ENCODE results near the gene NUP210L. TPM values are rescaled to one million over a fixed set of nuclear protein-coding genes. Genes with fewer than 3 reads are reported as not detected.
A peak's percentile ranks its signal among the peaks of the same experiment; 100 is the strongest.

Gene NUP210L
- total and polyA plus RNA-seq, 2 of the 13 experiments (the other 11 are each of a cell fraction or from before 2014, with no cell fraction given): not detected

GRCh38 chr1:154183046-154183915 lies 28.4 kb upstream of the NUP210L start:
- Histone ChIP-seq H3K4me3 (replicated peaks in 1 of 3; ENCODE audit: insufficient read depth in 1 of 3, low read depth in 2 of 3, low read length in 3 of 3) (peak overlapping the region; percentile 88 to 98 (median 90)), H3K27me3 (ENCODE audit: control insufficient read depth in 1 of 2, insufficient read depth in 2 of 2, low read length in 2 of 2) (no peaks in the 10 kb centered on the region; a peak in 1 of 5 replicates), H3K9ac (ENCODE audit: insufficient read depth, low read depth, low read length) (peak overlapping the region; percentile 81), H3K79me2 (ENCODE audit: insufficient read depth, low read length) (peaks cover 45% of the 10 kb centered on the region), H3K4me2 (ENCODE audit: low read depth, low read length) (peak overlapping the region; percentile 91), H3K9me3 (ENCODE audit: low read length) (no peaks in the 10 kb centered on the region), H2AFZ (ENCODE audit: low read length) (no peak overlapping the region), H3K27ac (ENCODE audit: extremely low read length, insufficient read depth, low read length) (peak overlapping the region; percentile 69), H4K20me1 (ENCODE audit: insufficient read depth, low read length) (peaks cover 40% of the 10 kb centered on the region), H3K4me1 (ENCODE audit: insufficient read depth, low read length) (peaks cover 55% of the 10 kb centered on the region), H3K36me3 (replicated peaks in 1 of 2; ENCODE audit: control insufficient read depth in 1 of 2, insufficient read depth in 2 of 2, low read length in 2 of 2) (peaks cover 0 to 3% of the 10 kb centered on the region in 2 experiments; a peak in 2 of 5 replicates)
- FAIRE-seq (peak; percentile 80), ATAC-seq (peak; percentile 97), DNase-seq (ENCODE audit: low spot score) (peak; percentile 97)
- intact Hi-C loops (cut with micrococcal nuclease; ENCODE audit: unreplicated experiment): no loop called here
- ChIA-PET CTCF (ENCODE audit: low intra/inter-chr PET ratio, low total read pairs) (interaction anchor here (1.3 kb wide), 1 partner anchor 89 kb away, joined by 3 read pairs; the partner anchor contains the start of gene HAX1), POLR2A (interaction anchor here (0.7 to 1.7 kb wide), 4 partner anchors 13 to 151 kb away, joined by 3 to 5 read pairs (median 4); no protein-coding TSS in a partner anchor)
- WGBS (ENCODE audit: low lambda C conversion rate): 9% methylated on average over 26 of the region's 41 CpGs
- in situ Hi-C loops (cut with HindIII; ENCODE audit: extremely low pct_ligation_motif_present, low pct_unique_long_range_greater_than_20kb): loop anchor here (5.0 kb wide), 2 partner anchors 89 to 154 kb away; partner anchors contain the start of gene HAX1
- BruUV-seq (replicated peaks): TSS peak; percentile 76
- no peak for TF ChIP-seq MBNL3 (CRISPR knock-in tag; conservative IDR thresholded peaks at IDR 0.05)
- TF ChIP-seq EP300 (IDR thresholded peaks at IDR 0.05; ENCODE audit: low read depth in 2 of 2, low read length in 2 of 2): peak in 1 of 2 experiments; percentile 15; a peak in 1 of 4 replicates
- TF ChIP-seq EP300 (CRISPR knock-in tag; IDR thresholded peaks at IDR 0.05; ENCODE audit: borderline replicate concordance): 0 out of 2 replicates have a peak, but pooled peaks have one; percentile 16
- TF ChIP-seq ARID2 (CRISPR knock-in tag; IDR thresholded peaks at IDR 0.05; ENCODE audit: borderline replicate concordance): peak; percentile 20; the same call in 1 of the 2 replicates
- no peak for TF ChIP-seq CEBPZ (IDR thresholded peaks at IDR 0.05; ENCODE audit: low read length)
- no peak for TF ChIP-seq NFE2L2 (IDR thresholded peaks at IDR 0.05; ENCODE audit: low read length)
- no peak for TF ChIP-seq NR2F2 (IDR thresholded peaks at IDR 0.05; ENCODE audit: borderline replicate concordance, low read depth)
- TF ChIP-seq ZNF850 (CRISPR knock-in tag; conservative IDR thresholded peaks at IDR 0.05): no peak
- peak; percentile 81 to 87 for TF ChIP-seq POLR2A (IDR thresholded peaks at IDR 0.05; ENCODE audit: insufficient read depth in 1 of 2, low read depth in 2 of 2, low read length in 2 of 2)
- TF ChIP-seq EED (CRISPR knock-in tag; IDR thresholded peaks at IDR 0.05): peak; percentile 87
- peak; percentile 76; the same call in 1 of the 2 replicates for TF ChIP-seq ZMAT3 (CRISPR knock-in tag; conservative IDR thresholded peaks at IDR 0.05)
- TF ChIP-seq ZNF737 (CRISPR knock-in tag; IDR thresholded peaks at IDR 0.05; ENCODE audit: borderline replicate concordance): no peak
- no peak for TF ChIP-seq ZNF777 (CRISPR knock-in tag; IDR thresholded peaks at IDR 0.05)
- TF ChIP-seq DR1 (CRISPR knock-in tag; IDR thresholded peaks at IDR 0.05): peak; percentile 95
- no peak for TF ChIP-seq RNF219 (CRISPR knock-in tag; IDR thresholded peaks at IDR 0.05)
- TF ChIP-seq ZFYVE20 (CRISPR knock-in tag; IDR thresholded peaks at IDR 0.05; ENCODE audit: borderline replicate concordance, low read depth): peak; percentile 32; the same call in 1 of the 2 replicates
- TF ChIP-seq ZNF235 (CRISPR knock-in tag; IDR thresholded peaks at IDR 0.05; ENCODE audit: borderline replicate concordance): peak; percentile 60; the same call in 1 of the 2 replicates
- no peak for TF ChIP-seq ZNF33A (CRISPR knock-in tag; IDR thresholded peaks at IDR 0.05; ENCODE audit: borderline replicate concordance)
- TF ChIP-seq SSRP1 (CRISPR knock-in tag; IDR thresholded peaks at IDR 0.05): no peak

Data from HepG2 (cell line).